Measurements from ENCODE around the gene GAB4.

Gene GAB4

DNA sequence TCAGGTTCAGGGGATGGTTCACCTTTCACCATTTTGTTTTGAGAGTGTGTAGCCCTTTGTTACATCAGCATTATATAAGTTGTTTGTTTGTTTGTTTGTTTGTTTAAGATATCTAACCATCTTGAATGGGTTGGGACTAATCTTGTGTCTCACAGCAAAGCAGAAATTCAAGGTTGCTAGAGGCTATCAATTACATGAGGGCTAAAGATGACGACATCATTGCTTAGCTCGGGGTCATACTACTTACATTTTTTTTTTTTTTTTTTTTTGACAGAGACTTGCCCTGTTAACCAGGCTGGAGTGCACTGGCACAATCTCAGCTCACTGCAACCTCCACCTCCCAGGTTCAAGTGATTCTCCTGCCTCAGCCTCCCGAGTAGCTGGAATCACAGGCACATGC, 95.7 kb downstream of the GAB4 start:
- DNase-seq (ENCODE audit: low read depth) = no peak
